Measurements from ENCODE around the gene PLEKHM2. TPM values are rescaled to one million over a fixed set of nuclear protein-coding genes. Genes with fewer than 3 reads are reported as not detected.

Gene PLEKHM2
- total RNA-seq, 4 donors from 2014 or later, result 34.6 to 57.9 (median 42.4) TPM

DNA sequence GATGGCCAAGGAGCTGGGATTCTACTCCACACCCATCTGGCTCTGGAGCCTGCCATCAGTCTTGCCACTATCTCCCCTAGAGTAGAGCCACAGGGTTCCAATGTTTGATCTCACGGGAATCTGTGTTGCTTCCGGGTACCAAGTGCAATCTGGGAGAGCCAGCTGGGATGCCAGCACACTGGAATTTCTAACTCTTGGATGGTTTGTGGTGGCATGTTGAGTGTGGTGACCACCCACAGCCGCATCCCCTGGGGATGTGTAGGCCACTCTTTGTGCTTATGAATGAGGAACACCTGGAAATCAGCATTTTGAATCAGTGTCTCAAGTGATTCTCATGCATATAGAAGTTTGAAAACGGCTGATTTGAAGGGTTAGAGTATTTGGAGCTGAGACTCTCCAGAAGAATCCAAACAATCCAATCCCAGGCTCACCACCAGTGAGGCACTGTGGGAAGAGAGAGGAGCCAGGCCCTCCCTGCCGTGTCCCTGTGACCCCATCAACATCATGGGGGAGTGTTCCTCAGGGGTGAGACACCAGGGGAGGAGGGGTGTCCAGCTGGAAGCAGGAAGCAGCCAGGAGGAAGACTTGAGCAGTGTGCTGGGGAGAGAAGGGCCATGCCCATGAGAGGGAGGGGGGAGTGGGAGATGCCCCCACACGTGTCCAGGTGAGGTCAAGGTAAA, 87.9 kb downstream of the PLEKHM2 start:
- Histone ChIP-seq H3K4me3 (no peak overlapping the region), H3K36me3 (peaks cover 1 to 96% (median 4%) of the 10 kb centered on the region in 3 donors), H3K4me1 (peaks cover 0 to 12% (median 0%) of the 10 kb centered on the region in 3 donors), H3K27me3 (no peaks in the 10 kb centered on the region), H3K27ac (no peak overlapping the region), H3K9me3 (no peaks in the 10 kb centered on the region)
- DNase-seq, result no peak
- TF ChIP-seq CTCF (IDR thresholded peaks at IDR 0.05), result no peak
- TF ChIP-seq POLR2A (IDR thresholded peaks at IDR 0.05), result no peak
- 76 to 77% methylated on average over 5 of the region's 6 CpGs for WGBS, 2 donors
- intact Hi-C loops (cut with DNase I), result no loop called here

DNA sequence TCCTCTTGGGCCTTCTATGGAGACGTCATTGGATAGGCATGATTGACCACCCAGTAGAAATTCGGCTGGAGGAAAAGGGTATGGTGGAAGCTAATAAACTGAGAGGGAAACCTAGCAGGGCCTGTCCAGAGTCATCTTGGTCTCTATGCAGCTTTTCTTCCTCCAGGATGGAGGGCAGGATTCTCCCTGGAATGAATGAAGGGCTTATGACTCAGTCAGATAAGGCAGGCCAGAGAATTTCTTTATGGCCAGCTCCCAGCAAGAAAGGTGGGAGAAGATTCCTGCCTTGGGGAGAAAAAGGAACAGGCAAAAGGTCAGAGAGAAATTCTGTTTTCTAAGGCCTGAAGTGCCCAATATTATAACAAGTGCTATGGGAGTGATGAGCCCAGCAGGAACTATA, 91.6 kb downstream of the PLEKHM2 start:
- Histone ChIP-seq H3K27me3 (no peaks in the 10 kb centered on the region), H3K27ac (no peak overlapping the region), H3K4me1 (peaks cover 0 to 6% (median 0%) of the 10 kb centered on the region in 3 donors), H3K9me3 (no peaks in the 10 kb centered on the region), H3K4me3 (no peak overlapping the region), H3K36me3 (peaks cover 0 to 97% (median 4%) of the 10 kb centered on the region in 3 donors)
- WGBS, 2 donors, result 71 to 78% methylated on average over 1 to 2 of the region's 2 CpGs
- TF ChIP-seq POLR2A (IDR thresholded peaks at IDR 0.05) (no peak), CTCF (IDR thresholded peaks at IDR 0.05) (no peak)
- DNase-seq, result no peak
- intact Hi-C loops (cut with DNase I), result no loop called here

GRCh38 chr1:15777909-15778707, 94.0 kb downstream of the PLEKHM2 start:
- DNase-seq, result no peak
- 88 to 90% methylated on average over 7 of the region's 7 CpGs for WGBS, 2 donors
- Histone ChIP-seq H3K4me1 (peaks cover 0 to 12% (median 0%) of the 10 kb centered on the region in 3 donors), H3K27ac (no peak overlapping the region), H3K4me3 (no peak overlapping the region), H3K36me3 (peaks cover 0 to 95% (median 4%) of the 10 kb centered on the region in 3 donors), H3K9me3 (no peaks in the 10 kb centered on the region), H3K27me3 (no peaks in the 10 kb centered on the region)
- intact Hi-C loops (cut with DNase I), result no loop called here
- no peak for TF ChIP-seq CTCF (IDR thresholded peaks at IDR 0.05)
- TF ChIP-seq POLR2A (IDR thresholded peaks at IDR 0.05), result no peak

Small RNA genes lying within 50 kb of the gene (small RNA-seq; reads per million reads assigned to genes)
- 0 reads per million in 4 donors for gene AL121992.2

Other genes starting within 250 kb of the PLEKHM2 start
- gene CTRC, start 245.9 kb upstream of the PLEKHM2 start, total RNA-seq, result not detected
- gene CELA2A, start 227.6 kb upstream of the PLEKHM2 start, total RNA-seq, result not detected
- gene CELA2B, start 208.2 kb upstream of the PLEKHM2 start, total RNA-seq, result not detected
- 10 to 100 TPM in 3 of 4 donors, 1 to 10 TPM in 1; 8.8 to 22.6 (median 15.5) TPM for gene CASP9, start 160.1 kb upstream of the PLEKHM2 start, total RNA-seq
- 10 to 100 TPM in 3 of 4 donors, 1 to 10 TPM in 1; 10.0 to 20.9 (median 14.2) TPM for gene DNAJC16, start 157.5 kb upstream of the PLEKHM2 start, total RNA-seq
- 1 to 10 TPM in 1 of 4 donors, under 1 TPM in 3; 0.27 to 1.7 (median 0.59) TPM for gene AGMAT, start 99.3 kb upstream of the PLEKHM2 start, total RNA-seq
- 10 to 100 TPM; 20.6 to 62.9 (median 48.3) TPM for gene DDI2, start 66.9 kb upstream of the PLEKHM2 start, total RNA-seq
- 1 to 10 TPM in 2 of 4 donors, under 1 TPM in 2; 0.44 to 1.1 (median 0.83) TPM for gene SLC25A34, start 51.9 kb downstream of the PLEKHM2 start, total RNA-seq
- gene TMEM82, start 58.2 kb downstream of the PLEKHM2 start, total RNA-seq, result not detected
- 10 to 100 TPM; 28.2 to 46.0 (median 29.4) TPM for gene FBLIM1, start 74.5 kb downstream of the PLEKHM2 start, total RNA-seq
- gene UQCRHL, start 123.3 kb downstream of the PLEKHM2 start, total RNA-seq, result 1 to 10 TPM in 1 of 4 donors, under 1 TPM in 3; 0.64 to 1.8 (median 0.78) TPM
- 10 to 100 TPM; 22.4 to 36.0 (median 30.5) TPM for gene SPEN, start 163.4 kb downstream of the PLEKHM2 start, total RNA-seq